Left lobe of liver (tissue), 2 donors: ENCODE measurements around the gene HNRNPA2B1. TPM values are rescaled to one million over a fixed set of nuclear protein-coding genes. Genes with fewer than 3 reads are reported as not detected.
A peak's percentile ranks its signal among the peaks of the same experiment; 100 is the strongest.
"Not testable (repeated sequence)": the region's sequence is repeated elsewhere in the genome, so short reads cannot be mapped to it uniquely, and the experiment has no call there.

ENCODE experiments used
- ATAC-seq: fragments of 200-7000 bp; cut with Tn5 transposase; one replicate; pipeline ENCODE4 v1.9.1; 2020; ENCODE audit warnings: mild to moderate bottlenecking, moderate library complexity
- DNase-seq: peaks from one replicate; pipeline ENCODE4 v3.0.0-alpha.2; 2020; ENCODE audit warnings: low spot score
- total RNA-seq: library from RNA; stranded (reverse); gene quantifications from one replicate; pipeline ENCODE4 v1.2.1, GENCODE V29; 2021
- donor health status: DM: no; HTN: no; CAD: no; lungs with moderate emphysema.
- donor health status: DM: no; HTN: yes; CAD: no.

Gene HNRNPA2B1
- total RNA-seq, 1 donor from 2014 or later: 161 TPM

- DNase-seq (no peak), ATAC-seq (peak; percentile 29)
Measured at GRCh38 chr7:26167303-26167934, 33.1 kb downstream of the HNRNPA2B1 start.

- ATAC-seq (no peak), DNase-seq (no peak)
Measured at GRCh38 chr7:26166684-26167266, 33.8 kb downstream of the HNRNPA2B1 start.

- ATAC-seq (peak; percentile 10), DNase-seq (no peak)
Measured at GRCh38 chr7:26165950-26166683, 34.4 kb downstream of the HNRNPA2B1 start.

GRCh38 chr7:26163804-26164203, 36.7 kb downstream of the HNRNPA2B1 start:
- not testable (repeated sequence) for DNase-seq, ATAC-seq

- ATAC-seq (no peak), DNase-seq (no peak)
Measured at GRCh38 chr7:26162431-26162830, 38.1 kb downstream of the HNRNPA2B1 start.

- ATAC-seq (no peak), DNase-seq (no peak)
Measured at GRCh38 chr7:26160896-26161295, 39.6 kb downstream of the HNRNPA2B1 start.

- DNase-seq (no peak), ATAC-seq (no peak)
Measured at GRCh38 chr7:26159243-26159642, 41.3 kb downstream of the HNRNPA2B1 start.

- DNase-seq (no peak), ATAC-seq (no peak)
Measured at GRCh38 chr7:26157520-26158105, 42.9 kb downstream of the HNRNPA2B1 start.

GRCh38 chr7:26156451-26157420, 43.8 kb downstream of the HNRNPA2B1 start:
- ATAC-seq: no peak

GRCh38 chr7:26155531-26156375, 44.8 kb downstream of the HNRNPA2B1 start:
- no peak for ATAC-seq
- DNase-seq: no peak

More at GRCh38 chr7:26156451-26157420, 43.8 kb downstream of the HNRNPA2B1 start:
- DNase-seq: no peak

GRCh38 chr7:26153823-26154783, 46.4 kb downstream of the HNRNPA2B1 start:
- ATAC-seq (peak; percentile 39), DNase-seq (no peak)

- no peak for DNase-seq
- ATAC-seq: no peak
Measured at GRCh38 chr7:26153241-26153822, 47.2 kb downstream of the HNRNPA2B1 start.

- not testable (repeated sequence) for ATAC-seq, DNase-seq
Measured at GRCh38 chr7:26152782-26153240, 47.7 kb downstream of the HNRNPA2B1 start.

GRCh38 chr7:26151953-26152781, 48.4 kb downstream of the HNRNPA2B1 start, which contains the start of gene NFE2L3:
TSS of gene NFE2L3 (plus strand) at chr7:26152198. CDS start at chr7:26152499, 301 bp downstream.
- ATAC-seq (peak; percentile 91), DNase-seq (peak; percentile 63)

- ATAC-seq: no peak
- DNase-seq: no peak
Measured at GRCh38 chr7:26151650-26151952, 48.9 kb downstream of the HNRNPA2B1 start.

GRCh38 chr7:26151096-26151495, 49.5 kb downstream of the HNRNPA2B1 start:
- no peak for DNase-seq
- ATAC-seq: no peak

GRCh38 chr7:26149391-26149977, 51.1 kb downstream of the HNRNPA2B1 start:
- no peak for DNase-seq
- ATAC-seq: no peak
